ENCODE results near the gene MICALL2. TPM values are rescaled to one million over a fixed set of nuclear protein-coding genes. Genes with fewer than 3 reads are reported as not detected.

Gene MICALL2
- total RNA-seq, 1 experiment from 2014 or later, result 15.7 TPM

DNA sequence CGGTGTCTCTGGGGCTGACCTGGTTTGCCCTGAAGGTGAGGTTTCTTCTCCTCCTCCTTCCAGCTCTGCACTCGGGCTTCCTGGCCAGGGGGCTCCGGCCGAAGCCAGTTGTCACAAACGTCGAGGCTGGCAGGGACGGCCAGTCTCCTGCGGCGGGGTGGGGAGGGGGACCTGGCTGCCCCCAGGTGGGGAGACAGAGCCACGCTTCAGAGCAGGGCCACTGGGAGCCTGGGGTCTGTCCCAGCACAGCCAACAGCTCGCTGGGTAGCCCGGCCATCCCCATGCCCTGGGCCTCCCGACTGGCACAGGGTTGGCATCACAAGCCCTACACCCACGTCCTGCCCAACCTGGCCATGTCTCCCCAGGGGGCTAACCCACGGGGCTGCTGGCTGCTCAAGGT, 20.4 kb downstream of the MICALL2 start (continued):
- TF ChIP-seq, protein P1, sequence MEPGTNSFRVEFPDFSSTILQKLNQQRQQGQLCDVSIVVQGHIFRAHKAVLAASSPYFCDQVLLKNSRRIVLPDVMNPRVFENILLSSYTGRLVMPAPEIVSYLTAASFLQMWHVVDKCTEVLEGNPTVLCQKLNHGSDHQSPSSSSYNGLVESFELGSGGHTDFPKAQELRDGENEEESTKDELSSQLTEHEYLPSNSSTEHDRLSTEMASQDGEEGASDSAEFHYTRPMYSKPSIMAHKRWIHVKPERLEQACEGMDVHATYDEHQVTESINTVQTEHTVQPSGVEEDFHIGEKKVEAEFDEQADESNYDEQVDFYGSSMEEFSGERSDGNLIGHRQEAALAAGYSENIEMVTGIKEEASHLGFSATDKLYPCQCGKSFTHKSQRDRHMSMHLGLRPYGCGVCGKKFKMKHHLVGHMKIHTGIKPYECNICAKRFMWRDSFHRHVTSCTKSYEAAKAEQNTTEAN (CRISPR knock-in tag; IDR thresholded peaks at IDR 0.05), result no peak
- no peak for TF ChIP-seq ZNF263 (CRISPR knock-in tag; IDR thresholded peaks at IDR 0.05; ENCODE audit: low read depth)
- no peak for TF ChIP-seq NFATC4 (CRISPR knock-in tag; IDR thresholded peaks at IDR 0.05)
- TF ChIP-seq SP1 (CRISPR knock-in tag; conservative IDR thresholded peaks at IDR 0.05), result no peak
- TF ChIP-seq ZNF121 (CRISPR knock-in tag; IDR thresholded peaks at IDR 0.05), result no peak
- TF ChIP-seq, protein P2, sequence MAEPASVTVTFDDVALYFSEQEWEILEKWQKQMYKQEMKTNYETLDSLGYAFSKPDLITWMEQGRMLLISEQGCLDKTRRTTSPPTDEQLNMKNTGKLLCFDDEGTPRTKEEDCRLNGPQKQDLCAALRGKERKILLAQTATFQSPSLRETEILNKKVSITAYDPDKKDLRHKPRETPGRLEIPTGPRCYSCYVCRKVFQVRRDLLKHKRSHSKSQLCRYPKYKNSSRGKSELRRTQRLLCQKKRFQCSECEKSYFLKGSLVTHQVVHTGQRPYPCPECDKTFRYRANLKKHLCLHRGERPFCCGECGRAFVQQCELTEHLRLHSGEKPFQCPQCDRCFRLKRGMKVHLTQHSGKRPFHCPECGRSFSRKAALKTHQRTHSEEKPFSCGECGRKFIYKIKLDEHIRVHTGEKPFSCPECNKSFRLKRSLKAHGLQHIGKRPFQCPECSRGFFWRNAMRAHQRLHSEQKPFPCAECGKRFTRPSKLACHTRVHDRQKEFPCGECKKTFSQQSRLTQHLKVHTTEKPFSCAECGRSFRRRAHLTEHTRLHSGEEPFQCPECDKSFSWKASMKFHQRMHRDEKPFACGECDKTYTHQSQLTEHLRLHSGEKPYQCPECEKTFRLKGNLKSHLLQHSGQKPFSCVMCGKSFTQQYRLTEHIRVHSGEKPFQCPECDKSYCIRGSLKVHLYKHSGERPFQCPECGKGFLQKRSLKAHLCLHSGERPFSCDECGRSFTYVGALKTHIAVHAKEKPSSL (CRISPR knock-in tag; conservative IDR thresholded peaks at IDR 0.05), result no peak
- TF ChIP-seq, protein P3, sequence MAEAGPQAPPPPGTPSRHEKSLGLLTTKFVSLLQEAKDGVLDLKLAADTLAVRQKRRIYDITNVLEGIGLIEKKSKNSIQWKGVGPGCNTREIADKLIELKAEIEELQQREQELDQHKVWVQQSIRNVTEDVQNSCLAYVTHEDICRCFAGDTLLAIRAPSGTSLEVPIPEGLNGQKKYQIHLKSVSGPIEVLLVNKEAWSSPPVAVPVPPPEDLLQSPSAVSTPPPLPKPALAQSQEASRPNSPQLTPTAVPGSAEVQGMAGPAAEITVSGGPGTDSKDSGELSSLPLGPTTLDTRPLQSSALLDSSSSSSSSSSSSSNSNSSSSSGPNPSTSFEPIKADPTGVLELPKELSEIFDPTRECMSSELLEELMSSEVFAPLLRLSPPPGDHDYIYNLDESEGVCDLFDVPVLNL (CRISPR knock-in tag; IDR thresholded peaks at IDR 0.05; ENCODE audit: borderline replicate concordance, low read depth), result no peak
- no peak for TF ChIP-seq NR1H2 (CRISPR knock-in tag; IDR thresholded peaks at IDR 0.05)

DNA sequence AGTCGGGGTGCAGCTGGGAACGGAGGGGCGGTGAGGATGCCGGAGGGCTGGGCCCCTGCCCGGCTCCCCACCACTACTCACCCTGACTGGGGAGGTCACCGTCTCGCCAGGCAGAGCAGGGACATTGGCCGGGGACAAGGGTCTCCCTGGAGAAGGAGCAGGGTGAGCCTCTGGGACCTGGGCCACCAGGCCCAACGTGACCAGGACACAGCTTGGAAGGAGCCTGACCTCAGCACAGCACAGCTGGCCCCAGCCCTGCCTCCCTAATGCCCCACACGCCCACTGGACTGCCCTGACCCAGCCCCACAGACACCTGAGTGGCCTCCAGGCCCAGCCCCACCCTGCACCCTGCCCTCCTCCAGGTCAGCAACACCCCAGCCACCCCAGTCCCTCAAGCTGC, 21.1 kb downstream of the MICALL2 start:
- Mint-ChIP-seq H3K4me3 (no peak overlapping the region), H3K27ac (no peak overlapping the region), H3K36me3 (no peaks in the 10 kb centered on the region), H3K4me1 (no peaks in the 10 kb centered on the region), H3K27me3 (ENCODE audit: low read depth) (no peaks in the 10 kb centered on the region), H3K9me3 (peaks cover 4% of the 10 kb centered on the region; the same call in 1 of the 2 replicates)
- no peak for ATAC-seq
- no peak for DNase-seq (ENCODE audit: low spot score)
- CTCF ChIA-PET, result interaction anchor here (1.6 kb wide), 1 partner anchor 262 kb away, joined by 4 read pairs; no protein-coding TSS in a partner anchor
- POLR2A ChIA-PET, result no interaction called here
- TF ChIP-seq ZNF263 (CRISPR knock-in tag; IDR thresholded peaks at IDR 0.05; ENCODE audit: low read depth) (no peak), ELF4 (CRISPR knock-in tag; IDR thresholded peaks at IDR 0.05; ENCODE audit: low read depth) (no peak), TEAD1 (CRISPR knock-in tag; IDR thresholded peaks at IDR 0.05) (no peak), FOXJ3 (CRISPR knock-in tag; IDR thresholded peaks at IDR 0.05; ENCODE audit: borderline replicate concordance) (no peak), CREB1 (CRISPR knock-in tag; IDR thresholded peaks at IDR 0.05) (no peak), ZNF423 (CRISPR knock-in tag; IDR thresholded peaks at IDR 0.05) (no peak), ZNF121 (CRISPR knock-in tag; IDR thresholded peaks at IDR 0.05) (no peak), IRF2 (CRISPR knock-in tag; IDR thresholded peaks at IDR 0.05; ENCODE audit: borderline replicate concordance, low read depth) (no peak), MYBL2 (CRISPR knock-in tag; IDR thresholded peaks at IDR 0.05) (no peak), NR3C1 (CRISPR knock-in tag; conservative IDR thresholded peaks at IDR 0.05; ENCODE audit: low read depth) (no peak), TP53 (CRISPR knock-in tag; IDR thresholded peaks at IDR 0.05) (no peak), ETV6 (CRISPR knock-in tag; IDR thresholded peaks at IDR 0.05) (no peak)
- TF ChIP-seq, protein P4, sequence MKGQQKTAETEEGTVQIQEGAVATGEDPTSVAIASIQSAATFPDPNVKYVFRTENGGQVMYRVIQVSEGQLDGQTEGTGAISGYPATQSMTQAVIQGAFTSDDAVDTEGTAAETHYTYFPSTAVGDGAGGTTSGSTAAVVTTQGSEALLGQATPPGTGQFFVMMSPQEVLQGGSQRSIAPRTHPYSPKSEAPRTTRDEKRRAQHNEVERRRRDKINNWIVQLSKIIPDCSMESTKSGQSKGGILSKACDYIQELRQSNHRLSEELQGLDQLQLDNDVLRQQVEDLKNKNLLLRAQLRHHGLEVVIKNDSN (CRISPR knock-in tag; IDR thresholded peaks at IDR 0.05), result no peak
- TF ChIP-seq, protein P5, sequence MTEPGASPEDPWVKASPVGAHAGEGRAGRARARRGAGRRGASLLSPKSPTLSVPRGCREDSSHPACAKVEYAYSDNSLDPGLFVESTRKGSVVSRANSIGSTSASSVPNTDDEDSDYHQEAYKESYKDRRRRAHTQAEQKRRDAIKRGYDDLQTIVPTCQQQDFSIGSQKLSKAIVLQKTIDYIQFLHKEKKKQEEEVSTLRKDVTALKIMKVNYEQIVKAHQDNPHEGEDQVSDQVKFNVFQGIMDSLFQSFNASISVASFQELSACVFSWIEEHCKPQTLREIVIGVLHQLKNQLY (CRISPR knock-in tag; IDR thresholded peaks at IDR 0.05), result no peak
- TF ChIP-seq, protein P6, sequence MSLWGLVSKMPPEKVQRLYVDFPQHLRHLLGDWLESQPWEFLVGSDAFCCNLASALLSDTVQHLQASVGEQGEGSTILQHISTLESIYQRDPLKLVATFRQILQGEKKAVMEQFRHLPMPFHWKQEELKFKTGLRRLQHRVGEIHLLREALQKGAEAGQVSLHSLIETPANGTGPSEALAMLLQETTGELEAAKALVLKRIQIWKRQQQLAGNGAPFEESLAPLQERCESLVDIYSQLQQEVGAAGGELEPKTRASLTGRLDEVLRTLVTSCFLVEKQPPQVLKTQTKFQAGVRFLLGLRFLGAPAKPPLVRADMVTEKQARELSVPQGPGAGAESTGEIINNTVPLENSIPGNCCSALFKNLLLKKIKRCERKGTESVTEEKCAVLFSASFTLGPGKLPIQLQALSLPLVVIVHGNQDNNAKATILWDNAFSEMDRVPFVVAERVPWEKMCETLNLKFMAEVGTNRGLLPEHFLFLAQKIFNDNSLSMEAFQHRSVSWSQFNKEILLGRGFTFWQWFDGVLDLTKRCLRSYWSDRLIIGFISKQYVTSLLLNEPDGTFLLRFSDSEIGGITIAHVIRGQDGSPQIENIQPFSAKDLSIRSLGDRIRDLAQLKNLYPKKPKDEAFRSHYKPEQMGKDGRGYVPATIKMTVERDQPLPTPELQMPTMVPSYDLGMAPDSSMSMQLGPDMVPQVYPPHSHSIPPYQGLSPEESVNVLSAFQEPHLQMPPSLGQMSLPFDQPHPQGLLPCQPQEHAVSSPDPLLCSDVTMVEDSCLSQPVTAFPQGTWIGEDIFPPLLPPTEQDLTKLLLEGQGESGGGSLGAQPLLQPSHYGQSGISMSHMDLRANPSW (CRISPR knock-in tag; conservative IDR thresholded peaks at IDR 0.05; ENCODE audit: low read depth), result no peak
- TF ChIP-seq, protein P7, sequence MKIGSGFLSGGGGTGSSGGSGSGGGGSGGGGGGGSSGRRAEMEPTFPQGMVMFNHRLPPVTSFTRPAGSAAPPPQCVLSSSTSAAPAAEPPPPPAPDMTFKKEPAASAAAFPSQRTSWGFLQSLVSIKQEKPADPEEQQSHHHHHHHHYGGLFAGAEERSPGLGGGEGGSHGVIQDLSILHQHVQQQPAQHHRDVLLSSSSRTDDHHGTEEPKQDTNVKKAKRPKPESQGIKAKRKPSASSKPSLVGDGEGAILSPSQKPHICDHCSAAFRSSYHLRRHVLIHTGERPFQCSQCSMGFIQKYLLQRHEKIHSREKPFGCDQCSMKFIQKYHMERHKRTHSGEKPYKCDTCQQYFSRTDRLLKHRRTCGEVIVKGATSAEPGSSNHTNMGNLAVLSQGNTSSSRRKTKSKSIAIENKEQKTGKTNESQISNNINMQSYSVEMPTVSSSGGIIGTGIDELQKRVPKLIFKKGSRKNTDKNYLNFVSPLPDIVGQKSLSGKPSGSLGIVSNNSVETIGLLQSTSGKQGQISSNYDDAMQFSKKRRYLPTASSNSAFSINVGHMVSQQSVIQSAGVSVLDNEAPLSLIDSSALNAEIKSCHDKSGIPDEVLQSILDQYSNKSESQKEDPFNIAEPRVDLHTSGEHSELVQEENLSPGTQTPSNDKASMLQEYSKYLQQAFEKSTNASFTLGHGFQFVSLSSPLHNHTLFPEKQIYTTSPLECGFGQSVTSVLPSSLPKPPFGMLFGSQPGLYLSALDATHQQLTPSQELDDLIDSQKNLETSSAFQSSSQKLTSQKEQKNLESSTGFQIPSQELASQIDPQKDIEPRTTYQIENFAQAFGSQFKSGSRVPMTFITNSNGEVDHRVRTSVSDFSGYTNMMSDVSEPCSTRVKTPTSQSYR (CRISPR knock-in tag; IDR thresholded peaks at IDR 0.05), result no peak
- TF ChIP-seq, protein P8, sequence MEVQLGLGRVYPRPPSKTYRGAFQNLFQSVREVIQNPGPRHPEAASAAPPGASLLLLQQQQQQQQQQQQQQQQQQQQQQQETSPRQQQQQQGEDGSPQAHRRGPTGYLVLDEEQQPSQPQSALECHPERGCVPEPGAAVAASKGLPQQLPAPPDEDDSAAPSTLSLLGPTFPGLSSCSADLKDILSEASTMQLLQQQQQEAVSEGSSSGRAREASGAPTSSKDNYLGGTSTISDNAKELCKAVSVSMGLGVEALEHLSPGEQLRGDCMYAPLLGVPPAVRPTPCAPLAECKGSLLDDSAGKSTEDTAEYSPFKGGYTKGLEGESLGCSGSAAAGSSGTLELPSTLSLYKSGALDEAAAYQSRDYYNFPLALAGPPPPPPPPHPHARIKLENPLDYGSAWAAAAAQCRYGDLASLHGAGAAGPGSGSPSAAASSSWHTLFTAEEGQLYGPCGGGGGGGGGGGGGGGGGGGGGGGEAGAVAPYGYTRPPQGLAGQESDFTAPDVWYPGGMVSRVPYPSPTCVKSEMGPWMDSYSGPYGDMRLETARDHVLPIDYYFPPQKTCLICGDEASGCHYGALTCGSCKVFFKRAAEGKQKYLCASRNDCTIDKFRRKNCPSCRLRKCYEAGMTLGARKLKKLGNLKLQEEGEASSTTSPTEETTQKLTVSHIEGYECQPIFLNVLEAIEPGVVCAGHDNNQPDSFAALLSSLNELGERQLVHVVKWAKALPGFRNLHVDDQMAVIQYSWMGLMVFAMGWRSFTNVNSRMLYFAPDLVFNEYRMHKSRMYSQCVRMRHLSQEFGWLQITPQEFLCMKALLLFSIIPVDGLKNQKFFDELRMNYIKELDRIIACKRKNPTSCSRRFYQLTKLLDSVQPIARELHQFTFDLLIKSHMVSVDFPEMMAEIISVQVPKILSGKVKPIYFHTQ (CRISPR knock-in tag; IDR thresholded peaks at IDR 0.05), result no peak
